COLO668 (cell line): ENCODE results near the gene PARK7.
"Not testable (repeated sequence)": the region's sequence is repeated elsewhere in the genome, so short reads cannot be mapped to it uniquely, and the experiment has no call there.

Source experiments
- DNase-seq: peaks from one replicate; lab custom pipeline; 2025; ENCODE audit not compliant: unreplicated experiment; lab: John Stamatoyannopoulos, UW

PARK7 gene

GRCh38 chr1:7961216-7962013 lies at the start of gene PARK7:
TSS of gene PARK7 (plus strand) at chr1:7961711. CDS start at chr1:7962786, 1,075 bp downstream.
- peak; percentile 100 for DNase-seq

- no peak for DNase-seq
Measured at GRCh38 chr1:7912145-7912544, 49.4 kb upstream of the PARK7 start.

- DNase-seq = no peak
Measured at GRCh38 chr1:7912743-7913557, 48.6 kb upstream of the PARK7 start.

GRCh38 chr1:7915826-7916500 lies 45.5 kb upstream of the PARK7 start:
- DNase-seq = no peak

- DNase-seq = no peak
Measured at GRCh38 chr1:7916501-7916830, 45.0 kb upstream of the PARK7 start.

GRCh38 chr1:7917971-7918370 lies 43.5 kb upstream of the PARK7 start:
- DNase-seq = not testable (repeated sequence)

- no peak for DNase-seq
Measured at GRCh38 chr1:7919880-7920279, 41.6 kb upstream of the PARK7 start.

GRCh38 chr1:7921796-7922195 lies 39.7 kb upstream of the PARK7 start:
- no peak for DNase-seq

- DNase-seq = no peak
Measured at GRCh38 chr1:7922301-7922700, 39.2 kb upstream of the PARK7 start.

GRCh38 chr1:7927061-7927460 lies 34.5 kb upstream of the PARK7 start:
- DNase-seq = not testable (repeated sequence)

GRCh38 chr1:7928247-7928646 lies 33.3 kb upstream of the PARK7 start:
- no peak for DNase-seq

- DNase-seq = no peak
Measured at GRCh38 chr1:7929637-7930036, 31.9 kb upstream of the PARK7 start.

- no peak for DNase-seq
Measured at GRCh38 chr1:7930645-7931445, 30.7 kb upstream of the PARK7 start.

- no peak for DNase-seq
Measured at GRCh38 chr1:7931446-7931812, 30.1 kb upstream of the PARK7 start.

- DNase-seq = no peak
Measured at GRCh38 chr1:7932524-7933138, 28.9 kb upstream of the PARK7 start.

- no peak for DNase-seq
Measured at GRCh38 chr1:7938070-7938469, 23.4 kb upstream of the PARK7 start.

- DNase-seq = no peak
Measured at GRCh38 chr1:7940034-7940433, 21.5 kb upstream of the PARK7 start.

GRCh38 chr1:7940745-7941436 lies 20.6 kb upstream of the PARK7 start, which contains the start of gene TNFRSF9:
TSS of gene TNFRSF9 (minus strand) at chr1:7940839. CDS start at chr1:7939994, 845 bp downstream.
- DNase-seq = peak; percentile 29

GRCh38 chr1:7941437-7941793 lies 20.1 kb upstream of the PARK7 start:
- DNase-seq = no peak
